A673 (cell line): ENCODE results near the gene DPM2.

Experiments used
- CTCF ChIP-seq: fragments of 300-800, 200-600 bp; sonication (generic); conservative IDR thresholded peaks from 2 replicates; pipeline ENCODE4 v1.5.1; 2017; ENCODE audit warnings: low read depth, mild to moderate bottlenecking, antibody characterized with exemption, low read length, moderate library complexity, mixed read lengths
- EZH2 ChIP-seq: fragments of 200-600 bp; sonication (generic); IDR thresholded peaks from 2 replicates; pipeline ENCODE4 v1.6.1; 2017; ENCODE audit warnings: borderline replicate concordance, low read depth, mild to moderate bottlenecking, mixed read lengths, antibody characterized with exemption, low read length; ENCODE audit not compliant: poor library complexity, severe bottlenecking

GRCh38 chr9:127979015-127979332 lies 41.3 kb upstream of the DPM2 start:
- TF ChIP-seq CTCF: no peak
- no peak for TF ChIP-seq EZH2
